ENCODE results near the gene NSMF. TPM values are rescaled to one million over a fixed set of nuclear protein-coding genes. Genes with fewer than 3 reads are reported as not detected.
A peak's percentile ranks its signal among the peaks of the same experiment; 100 is the strongest.

The NSMF gene
- total and polyA plus RNA-seq, 10 of the 15 experiments (the other 5 are each of a cell fraction or from before 2014, with no cell fraction given): 0.13 to 44.3 (median 13.4) TPM

- TF ChIP-seq, protein P1, sequence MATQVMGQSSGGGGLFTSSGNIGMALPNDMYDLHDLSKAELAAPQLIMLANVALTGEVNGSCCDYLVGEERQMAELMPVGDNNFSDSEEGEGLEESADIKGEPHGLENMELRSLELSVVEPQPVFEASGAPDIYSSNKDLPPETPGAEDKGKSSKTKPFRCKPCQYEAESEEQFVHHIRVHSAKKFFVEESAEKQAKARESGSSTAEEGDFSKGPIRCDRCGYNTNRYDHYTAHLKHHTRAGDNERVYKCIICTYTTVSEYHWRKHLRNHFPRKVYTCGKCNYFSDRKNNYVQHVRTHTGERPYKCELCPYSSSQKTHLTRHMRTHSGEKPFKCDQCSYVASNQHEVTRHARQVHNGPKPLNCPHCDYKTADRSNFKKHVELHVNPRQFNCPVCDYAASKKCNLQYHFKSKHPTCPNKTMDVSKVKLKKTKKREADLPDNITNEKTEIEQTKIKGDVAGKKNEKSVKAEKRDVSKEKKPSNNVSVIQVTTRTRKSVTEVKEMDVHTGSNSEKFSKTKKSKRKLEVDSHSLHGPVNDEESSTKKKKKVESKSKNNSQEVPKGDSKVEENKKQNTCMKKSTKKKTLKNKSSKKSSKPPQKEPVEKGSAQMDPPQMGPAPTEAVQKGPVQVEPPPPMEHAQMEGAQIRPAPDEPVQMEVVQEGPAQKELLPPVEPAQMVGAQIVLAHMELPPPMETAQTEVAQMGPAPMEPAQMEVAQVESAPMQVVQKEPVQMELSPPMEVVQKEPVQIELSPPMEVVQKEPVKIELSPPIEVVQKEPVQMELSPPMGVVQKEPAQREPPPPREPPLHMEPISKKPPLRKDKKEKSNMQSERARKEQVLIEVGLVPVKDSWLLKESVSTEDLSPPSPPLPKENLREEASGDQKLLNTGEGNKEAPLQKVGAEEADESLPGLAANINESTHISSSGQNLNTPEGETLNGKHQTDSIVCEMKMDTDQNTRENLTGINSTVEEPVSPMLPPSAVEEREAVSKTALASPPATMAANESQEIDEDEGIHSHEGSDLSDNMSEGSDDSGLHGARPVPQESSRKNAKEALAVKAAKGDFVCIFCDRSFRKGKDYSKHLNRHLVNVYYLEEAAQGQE (IDR thresholded peaks at IDR 0.05; ENCODE audit: low read depth, low read length): no peak
- TF ChIP-seq IKZF1 (conservative IDR thresholded peaks at IDR 0.05) (peak; percentile 79), FOXM1 (IDR thresholded peaks at IDR 0.05; ENCODE audit: low read depth, low read length) (no peak), KLF5 (IDR thresholded peaks at IDR 0.05; ENCODE audit: partially characterized antibody) (no peak), IRF3 (IDR thresholded peaks at IDR 0.05) (0 out of 2 replicates have a peak, but pooled peaks have one; percentile 25), SMAD5 (IDR thresholded peaks at IDR 0.05; ENCODE audit: low read depth) (no peak), JUND (IDR thresholded peaks at IDR 0.05; ENCODE audit: low read depth, low read length) (no peak), WRNIP1 (IDR thresholded peaks at IDR 0.05; ENCODE audit: borderline replicate concordance, low read depth, low read length) (no peak), EZH2 (IDR thresholded peaks at IDR 0.05; ENCODE audit: borderline replicate concordance, control insufficient read depth, low read depth, low read length) (no peak), RUNX3 (IDR thresholded peaks at IDR 0.05; ENCODE audit: low read length) (no peak), SP1 (IDR thresholded peaks at IDR 0.05; ENCODE audit: low read depth, low read length) (peak; percentile 81), BACH1 (IDR thresholded peaks at IDR 0.05; ENCODE audit: borderline replicate concordance) (peak; percentile 85), NR2C2 (IDR thresholded peaks at IDR 0.05; ENCODE audit: borderline replicate concordance, control insufficient read depth, insufficient read length, low read depth) (no peak), POLR2AphosphoS2 (IDR thresholded peaks at IDR 0.05; ENCODE audit: low read depth, low read length) (no peak), TCF7 (IDR thresholded peaks at IDR 0.05; ENCODE audit: borderline replicate concordance) (no peak), ZNF687 (IDR thresholded peaks at IDR 0.05) (0 out of 2 replicates have a peak, but pooled peaks have one; percentile 32), ZNF217 (IDR thresholded peaks at IDR 0.05) (peak; percentile 35; the same call in 1 of the 2 replicates), IKZF2 (IDR thresholded peaks at IDR 0.05) (no peak), ZNF24 (IDR thresholded peaks at IDR 0.05) (no peak)
- TF ChIP-seq, protein P2, sequence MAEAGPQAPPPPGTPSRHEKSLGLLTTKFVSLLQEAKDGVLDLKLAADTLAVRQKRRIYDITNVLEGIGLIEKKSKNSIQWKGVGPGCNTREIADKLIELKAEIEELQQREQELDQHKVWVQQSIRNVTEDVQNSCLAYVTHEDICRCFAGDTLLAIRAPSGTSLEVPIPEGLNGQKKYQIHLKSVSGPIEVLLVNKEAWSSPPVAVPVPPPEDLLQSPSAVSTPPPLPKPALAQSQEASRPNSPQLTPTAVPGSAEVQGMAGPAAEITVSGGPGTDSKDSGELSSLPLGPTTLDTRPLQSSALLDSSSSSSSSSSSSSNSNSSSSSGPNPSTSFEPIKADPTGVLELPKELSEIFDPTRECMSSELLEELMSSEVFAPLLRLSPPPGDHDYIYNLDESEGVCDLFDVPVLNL (IDR thresholded peaks at IDR 0.05; ENCODE audit: low read depth, low read length): no peak
- TF ChIP-seq, protein P3, sequence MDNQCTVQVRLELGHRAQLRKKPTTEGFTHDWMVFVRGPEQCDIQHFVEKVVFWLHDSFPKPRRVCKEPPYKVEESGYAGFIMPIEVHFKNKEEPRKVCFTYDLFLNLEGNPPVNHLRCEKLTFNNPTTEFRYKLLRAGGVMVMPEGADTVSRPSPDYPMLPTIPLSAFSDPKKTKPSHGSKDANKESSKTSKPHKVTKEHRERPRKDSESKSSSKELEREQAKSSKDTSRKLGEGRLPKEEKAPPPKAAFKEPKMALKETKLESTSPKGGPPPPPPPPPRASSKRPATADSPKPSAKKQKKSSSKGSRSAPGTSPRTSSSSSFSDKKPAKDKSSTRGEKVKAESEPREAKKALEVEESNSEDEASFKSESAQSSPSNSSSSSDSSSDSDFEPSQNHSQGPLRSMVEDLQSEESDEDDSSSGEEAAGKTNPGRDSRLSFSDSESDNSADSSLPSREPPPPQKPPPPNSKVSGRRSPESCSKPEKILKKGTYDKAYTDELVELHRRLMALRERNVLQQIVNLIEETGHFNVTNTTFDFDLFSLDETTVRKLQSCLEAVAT (IDR thresholded peaks at IDR 0.05): no peak
These were observed at the start of gene NSMF (continued) for GRCh38 chr9:137459152-137459600.
